Upper lobe of right lung (tissue), 1 donor: ENCODE data around the gene LRRC53. TPM values are rescaled to one million over a fixed set of nuclear protein-coding genes. Genes with fewer than 3 reads are reported as not detected.

Experiments used
- ATAC-seq: fragments of 200-7000 bp; cut with Tn5 transposase; one replicate; pipeline ENCODE4 v1.9.1; 2020; ENCODE audit warnings: mild to moderate bottlenecking, moderate library complexity
- DNase-seq: peaks from one replicate; pipeline ENCODE4 v3.0.0-alpha.2; 2020
- H3K27ac ChIP-seq: fragments of 200-600 bp; one replicate; pipeline ENCODE4 v1.8.0; 2022
- H3K27me3 ChIP-seq: fragments of 200-600 bp; one replicate; pipeline ENCODE4 v1.8.0; 2022; ENCODE audit warnings: mild to moderate bottlenecking
- H3K36me3 ChIP-seq: fragments of 200-600 bp; one replicate; pipeline ENCODE4 v1.8.0; 2022
- H3K4me1 ChIP-seq: fragments of 200-600 bp; one replicate; pipeline ENCODE4 v1.8.0; 2022
- H3K4me3 ChIP-seq: fragments of 200-600 bp; one replicate; pipeline ENCODE4 v1.8.0; 2022; ENCODE audit warnings: mild to moderate bottlenecking
- H3K9me3 ChIP-seq: fragments of 200-600 bp; one replicate; pipeline ENCODE4 v1.8.0; 2022
- intact Hi-C: fragments of 100-400 bp; cut with DNase I; formaldehyde crosslinking; loops from one replicate; pipeline ENCODE4 v1.11.0; 2022
- total RNA-seq: library from RNA; stranded (reverse); fragmentation: NEBNext Ultra II Directional; extraction: Animal tissue kit (Norgen Biotek cat#: 25700); gene quantifications from one replicate; pipeline ENCODE4 v1.2.1, GENCODE V29; 2021
- TF ChIP-seq, protein P1 (sequence below): fragments of 200-600 bp; IDR thresholded peaks from one replicate; pipeline ENCODE4 v1.8.0; 2022; ENCODE audit warnings: antibody characterized with exemption
- donor health status: DM: no; HTN: yes; CAD: no; lungs with severe emphysema.

Gene LRRC53
- total RNA-seq, 1 donor from 2014 or later: not detected

DNA sequence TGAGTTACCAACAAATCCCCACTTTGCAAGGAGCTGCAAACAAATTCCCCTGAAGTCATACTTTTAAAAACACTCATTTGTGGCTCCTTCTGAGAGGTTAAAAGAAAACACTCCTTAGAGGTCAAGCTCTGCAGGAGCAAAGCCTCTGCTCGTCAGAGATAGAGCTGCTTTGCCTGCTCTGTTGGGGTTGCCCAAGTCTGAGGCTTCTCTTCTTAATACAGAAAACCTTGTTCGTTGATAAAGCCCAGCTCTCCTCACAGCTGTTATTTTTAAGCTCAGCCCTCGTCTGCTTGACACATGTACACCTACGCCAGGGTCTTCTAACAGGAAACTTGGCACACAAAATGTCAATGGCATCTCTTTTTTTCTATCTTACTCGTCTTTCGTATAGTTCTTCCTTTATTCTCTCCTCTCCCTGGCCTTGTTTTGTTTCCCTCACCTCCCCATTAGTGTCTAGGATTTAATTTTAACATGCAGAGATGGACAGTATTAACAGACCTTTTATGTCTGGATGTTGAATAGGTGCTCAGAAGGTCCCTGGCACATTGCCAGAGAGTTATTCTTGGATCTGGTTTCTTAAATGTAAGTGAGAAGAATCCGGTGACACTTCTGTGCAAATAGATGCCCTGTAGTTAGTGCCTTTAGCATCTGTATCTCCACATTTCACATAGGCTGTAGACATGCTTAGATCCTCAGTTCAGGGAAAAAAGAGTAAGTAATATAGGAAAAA lies 86.0 kb downstream of the LRRC53 start:
- intact Hi-C loops: no loop called here
- no peaks in the 10 kb centered on the region for H3K27me3 ChIP-seq
- H3K27ac ChIP-seq: no peak overlapping the region
- no peaks in the 10 kb centered on the region for H3K36me3 ChIP-seq
- no peak for DNase-seq
- H3K4me3 ChIP-seq: no peak overlapping the region
- TF ChIP-seq, protein P1, sequence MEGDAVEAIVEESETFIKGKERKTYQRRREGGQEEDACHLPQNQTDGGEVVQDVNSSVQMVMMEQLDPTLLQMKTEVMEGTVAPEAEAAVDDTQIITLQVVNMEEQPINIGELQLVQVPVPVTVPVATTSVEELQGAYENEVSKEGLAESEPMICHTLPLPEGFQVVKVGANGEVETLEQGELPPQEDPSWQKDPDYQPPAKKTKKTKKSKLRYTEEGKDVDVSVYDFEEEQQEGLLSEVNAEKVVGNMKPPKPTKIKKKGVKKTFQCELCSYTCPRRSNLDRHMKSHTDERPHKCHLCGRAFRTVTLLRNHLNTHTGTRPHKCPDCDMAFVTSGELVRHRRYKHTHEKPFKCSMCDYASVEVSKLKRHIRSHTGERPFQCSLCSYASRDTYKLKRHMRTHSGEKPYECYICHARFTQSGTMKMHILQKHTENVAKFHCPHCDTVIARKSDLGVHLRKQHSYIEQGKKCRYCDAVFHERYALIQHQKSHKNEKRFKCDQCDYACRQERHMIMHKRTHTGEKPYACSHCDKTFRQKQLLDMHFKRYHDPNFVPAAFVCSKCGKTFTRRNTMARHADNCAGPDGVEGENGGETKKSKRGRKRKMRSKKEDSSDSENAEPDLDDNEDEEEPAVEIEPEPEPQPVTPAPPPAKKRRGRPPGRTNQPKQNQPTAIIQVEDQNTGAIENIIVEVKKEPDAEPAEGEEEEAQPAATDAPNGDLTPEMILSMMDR: no peak
- no peaks in the 10 kb centered on the region for H3K4me1 ChIP-seq
- H3K9me3 ChIP-seq: no peaks in the 10 kb centered on the region
- no peak for ATAC-seq

DNA sequence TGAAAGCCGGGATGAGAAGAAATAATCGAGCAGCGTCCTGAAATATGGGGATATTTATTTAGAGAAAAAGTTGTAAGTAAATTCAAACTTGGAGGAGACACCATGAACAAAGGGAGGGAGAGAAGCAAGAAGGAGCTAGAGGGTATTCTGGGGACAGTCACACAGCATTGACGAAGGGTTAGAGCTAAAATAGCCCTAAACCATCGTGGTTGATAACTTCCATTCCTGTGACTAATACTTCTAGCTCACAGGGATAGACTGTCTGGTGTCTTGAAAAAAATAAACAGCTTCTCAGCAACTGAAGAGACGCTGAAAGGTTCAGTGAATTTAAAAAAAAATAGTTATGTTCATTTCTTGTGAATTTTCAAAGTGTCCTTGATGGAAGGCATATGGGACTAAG lies 86.7 kb downstream of the LRRC53 start:
- intact Hi-C loops: no loop called here
- Histone ChIP-seq H3K4me3 (no peak overlapping the region), H3K4me1 (no peaks in the 10 kb centered on the region), H3K36me3 (no peaks in the 10 kb centered on the region), H3K27me3 (no peaks in the 10 kb centered on the region), H3K27ac (no peak overlapping the region), H3K9me3 (no peaks in the 10 kb centered on the region)
- no peak for ATAC-seq
- no peak for DNase-seq
- TF ChIP-seq, protein P1: no peak

DNA sequence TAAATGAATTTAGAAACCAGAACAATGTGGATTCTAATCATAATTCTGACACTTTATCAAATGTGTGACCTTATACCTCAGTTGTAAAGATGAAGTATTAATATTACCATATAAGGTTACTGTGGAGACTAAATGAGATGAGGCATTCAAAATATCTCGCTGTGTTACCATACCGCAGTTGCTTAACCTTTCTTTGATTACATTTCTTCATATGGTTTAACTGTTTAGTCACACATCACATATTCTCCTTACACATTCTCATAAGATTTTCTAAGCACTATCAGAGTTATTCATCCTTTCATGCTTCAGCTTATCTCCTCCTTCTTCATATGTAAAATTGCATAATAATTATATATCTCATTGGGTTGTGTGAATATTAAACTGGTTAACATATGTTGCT lies 88.9 kb downstream of the LRRC53 start:
- no peaks in the 10 kb centered on the region for H3K4me1 ChIP-seq
- ATAC-seq (no peak), DNase-seq (no peak)
- no peaks in the 10 kb centered on the region for H3K27me3 ChIP-seq
- intact Hi-C loops: no loop called here
- TF ChIP-seq, protein P1: no peak
- H3K27ac ChIP-seq: no peak overlapping the region
- H3K36me3 ChIP-seq: no peaks in the 10 kb centered on the region
- no peak overlapping the region for H3K4me3 ChIP-seq
- H3K9me3 ChIP-seq: no peaks in the 10 kb centered on the region

DNA sequence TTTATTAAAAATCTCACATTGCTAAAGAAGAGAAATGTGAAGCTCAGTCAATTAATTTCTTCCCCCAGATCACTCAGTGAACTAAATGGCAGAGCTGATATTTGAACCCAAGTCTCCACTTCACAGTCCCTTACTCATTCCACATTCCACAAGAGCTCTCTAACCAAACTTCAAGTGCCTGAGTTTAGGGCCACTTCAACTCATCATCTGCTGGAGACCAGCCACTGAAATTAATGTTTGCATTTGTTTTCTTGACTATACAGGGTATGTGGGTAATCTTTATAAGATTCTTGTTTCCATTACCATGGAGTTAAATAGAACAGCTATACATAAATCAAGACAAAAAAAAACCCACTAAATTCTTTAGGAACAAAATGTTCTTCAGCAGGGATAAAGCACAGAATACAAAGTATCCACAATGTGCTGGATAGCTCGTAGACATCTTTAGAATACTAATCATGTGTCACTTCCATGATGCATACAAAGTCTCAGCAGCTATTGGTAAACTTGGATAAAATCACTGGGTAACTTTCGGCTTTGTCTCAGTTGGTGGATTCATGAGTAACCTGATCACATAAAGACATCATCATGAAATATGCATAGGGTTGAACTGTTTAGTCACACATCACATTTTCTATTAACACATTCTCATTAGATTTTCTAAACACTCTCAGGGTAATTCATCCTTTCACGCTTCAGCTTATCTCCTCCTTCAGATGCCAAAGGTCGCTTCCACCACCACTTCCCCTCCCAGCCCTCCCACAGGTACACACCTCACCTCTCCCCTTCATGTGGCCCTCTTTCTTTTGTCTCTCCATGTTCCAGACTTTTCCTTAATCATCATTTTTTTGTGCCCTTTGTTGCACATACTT lies 89.8 kb downstream of the LRRC53 start:
- DNase-seq (no peak), ATAC-seq (no peak)
- H3K4me3 ChIP-seq: no peak overlapping the region
- intact Hi-C loops: no loop called here
- H3K4me1 ChIP-seq: no peaks in the 10 kb centered on the region
- no peak overlapping the region for H3K27ac ChIP-seq
- H3K27me3 ChIP-seq: no peaks in the 10 kb centered on the region
- no peaks in the 10 kb centered on the region for H3K9me3 ChIP-seq
- TF ChIP-seq, protein P1: no peak
- no peaks in the 10 kb centered on the region for H3K36me3 ChIP-seq

DNA sequence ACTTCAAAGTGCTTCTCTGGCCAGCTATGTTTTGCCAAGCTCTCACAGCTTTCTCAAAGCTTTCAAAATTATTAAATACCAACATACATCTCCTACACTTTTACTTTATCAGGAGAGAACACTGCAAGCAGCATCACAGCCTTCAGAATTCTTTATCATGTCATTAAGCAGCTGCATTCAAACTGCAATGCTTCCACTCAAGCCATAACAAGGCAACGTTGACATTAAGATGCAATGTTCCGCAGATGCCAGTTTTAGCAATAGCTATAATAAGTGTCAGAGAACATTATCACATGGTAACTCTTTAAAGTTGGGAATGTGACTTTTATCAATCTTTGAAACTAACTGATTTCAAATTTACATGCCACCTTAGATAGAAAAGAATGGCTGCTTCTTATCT lies 91.9 kb downstream of the LRRC53 start:
- TF ChIP-seq, protein P1: no peak
- ATAC-seq: no peak
- no peak for DNase-seq

More for the DNA sequence above, 91.9 kb downstream of the LRRC53 start:
- no peaks in the 10 kb centered on the region for H3K36me3 ChIP-seq
- intact Hi-C loops: no loop called here
- H3K9me3 ChIP-seq: no peaks in the 10 kb centered on the region
- no peaks in the 10 kb centered on the region for H3K27me3 ChIP-seq
- H3K4me1 ChIP-seq: no peaks in the 10 kb centered on the region
- H3K4me3 ChIP-seq: no peak overlapping the region
- H3K27ac ChIP-seq: no peak overlapping the region

Other genes with a start within 250 kb of the LRRC53 start
- gene ERICH3, start 161.2 kb upstream of the LRRC53 start, total RNA-seq: not detected
- 48.3 TPM for gene CRYZ, start 220.4 kb upstream of the LRRC53 start, total RNA-seq
- gene TYW3, start 220.5 kb upstream of the LRRC53 start, total RNA-seq: 18.4 TPM